Kidney (tissue), 14 donors: Measurements from ENCODE around the gene SMURF1. TPM values are rescaled to one million over a fixed set of nuclear protein-coding genes. Genes with fewer than 3 reads are reported as not detected.
A peak's percentile ranks its signal among the peaks of the same experiment; 100 is the strongest.

Source experiments
- DNase-seq, 5 donors: peaks; one replicate each; pipeline ENCODE4 v3.0.0-alpha.2; 2013 to 2020
- FAIRE-seq: peaks from 2 replicates; lab custom pipeline; 2012; peaks lifted over from hg19 to GRCh38; lab: Jason Lieb, UNC
- H3K27ac ChIP-seq, 2 donors: one replicate each; pipeline ENCODE4 v1.7.0; 2013; ENCODE audit warnings: low read depth in 2 of 2, low read length in 2 of 2, inconsistent platforms in 1 of 2
- H3K27me3 ChIP-seq: one replicate; pipeline ENCODE4 v1.7.1; 2013; ENCODE audit warnings: low read length, inconsistent platforms; ENCODE audit not compliant: control insufficient read depth, insufficient read depth
- H3K36me3 ChIP-seq, 3 donors: one replicate each; pipeline versions ENCODE4 v1.7.0 to v1.7.1; 2013; ENCODE audit warnings: low read length in 3 of 3, control low read depth in 1 of 3, inconsistent platforms in 1 of 3; ENCODE audit not compliant: insufficient read depth in 3 of 3, control insufficient read depth in 2 of 3
- H3K4me1 ChIP-seq, 3 donors: one replicate each; pipeline versions ENCODE4 v1.7.0 to v1.7.1; 2013; ENCODE audit warnings: low read length in 3 of 3, inconsistent platforms in 1 of 3, low read depth in 1 of 3; ENCODE audit not compliant: control insufficient read depth in 2 of 3, insufficient read depth in 2 of 3
- H3K4me3 ChIP-seq, 3 donors: one replicate each; pipeline versions ENCODE4 v1.7.0 to v1.8.1; 2013; ENCODE audit warnings: low read length in 3 of 3, control low read depth in 1 of 3, inconsistent platforms in 1 of 3
- H3K9ac ChIP-seq, 3 donors: one replicate each; pipeline versions ENCODE4 v1.7.0 to v1.7.1; 2013; ENCODE audit warnings: low read length in 3 of 3, control low read depth in 1 of 3, inconsistent platforms in 1 of 3
- H3K9me3 ChIP-seq, 3 donors: one replicate each; pipeline versions ENCODE4 v1.7.0 to v1.7.1; 2013; ENCODE audit warnings: low read length in 3 of 3, control low read depth in 1 of 3, inconsistent platforms in 1 of 3; ENCODE audit not compliant: control insufficient read depth in 2 of 3, insufficient read depth in 1 of 3
- intact Hi-C: fragments of 100-400 bp; cut with DNase I; formaldehyde crosslinking; loops from one replicate; pipeline ENCODE4 v1.11.1; 2022
- polyA plus RNA-seq: library from polyadenylated mRNA; stranded (reverse); fragments of 350-450 nt; fragmentation: Illumina TruSeq; extraction: RNeasy Lipid Tissue Mini Kit (QIAGEN cat#74804); gene quantifications from one replicate; pipeline ENCODE4 v1.2.3, GENCODE V29; 2014; ENCODE audit warnings: low read depth, low replicate concordance; ENCODE audit not compliant: insufficient read depth
- total RNA-seq: library from RNA; stranded (reverse); fragmentation: NEBNext Ultra II Directional; extraction: Animal tissue kit (Norgen Biotek cat#: 25700); gene quantifications from one replicate; pipeline ENCODE4 v1.2.1, GENCODE V29; 2021
- TF ChIP-seq, protein P1 (sequence below): IDR thresholded peaks from 3 replicates; pipeline ENCODE4 v1.5.1; 2012; ENCODE audit warnings: mild to moderate bottlenecking, moderate library complexity, borderline replicate concordance; ENCODE audit not compliant: insufficient read depth; ENCODE audit errors: extremely low read depth
- donor health status: control.
- donor health status: control.
- donor health status: control.
- donor health status: control.
- donor health status: control.
- donor health status: DM: yes; HTN: yes; CAD: no.
- donor health status: Normal renal cell carcinoma (clear cell type).

Gene SMURF1
- total and polyA plus RNA-seq, 2 donors from 2014 or later: 6.3 to 29.8 TPM

DNA sequence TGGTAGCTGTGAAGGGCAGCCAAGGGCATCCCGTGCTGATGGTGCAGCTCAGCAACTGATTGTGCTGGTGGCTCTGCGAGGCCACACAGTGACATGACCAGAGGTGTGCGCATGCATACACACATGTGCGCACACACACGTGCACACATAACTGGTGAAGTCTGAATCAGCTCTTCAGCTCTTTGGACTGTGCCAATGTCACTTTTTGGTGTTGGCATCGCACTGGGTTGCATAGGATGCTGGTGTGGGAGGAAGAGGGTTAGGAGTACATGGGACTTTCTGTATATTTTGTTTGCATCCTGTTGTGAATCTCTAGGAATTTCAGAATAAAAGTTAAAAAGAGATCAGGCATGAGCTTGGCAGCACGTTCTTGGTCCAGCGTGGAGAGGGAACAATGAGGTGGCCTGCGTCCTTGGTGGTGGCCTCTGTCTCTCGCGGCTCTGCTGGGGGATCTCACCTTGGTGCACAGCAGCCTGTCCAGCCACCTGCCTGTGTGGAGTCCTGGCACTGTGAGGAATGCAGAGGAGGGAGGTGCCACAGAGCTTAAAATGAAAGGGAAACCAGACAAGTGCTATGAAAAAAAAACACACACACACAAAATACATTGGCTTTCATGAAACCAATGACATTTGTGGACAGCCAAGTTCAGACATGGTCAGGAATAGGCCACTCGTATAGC, 141.6 kb downstream of the SMURF1 start:
- Histone ChIP-seq H3K9me3 (no peaks in the 10 kb centered on the region), H3K9ac (no peak overlapping the region), H3K27me3 (no peaks in the 10 kb centered on the region), H3K4me3 (no peak overlapping the region), H3K36me3 (peaks cover 8 to 46% (median 31%) of the 10 kb centered on the region in 3 donors), H3K4me1 (peaks cover 0 to 4% (median 2%) of the 10 kb centered on the region in 3 donors), H3K27ac (peak overlapping the region in 1 of 2 donors; percentile 7)
- TF ChIP-seq, protein P1, sequence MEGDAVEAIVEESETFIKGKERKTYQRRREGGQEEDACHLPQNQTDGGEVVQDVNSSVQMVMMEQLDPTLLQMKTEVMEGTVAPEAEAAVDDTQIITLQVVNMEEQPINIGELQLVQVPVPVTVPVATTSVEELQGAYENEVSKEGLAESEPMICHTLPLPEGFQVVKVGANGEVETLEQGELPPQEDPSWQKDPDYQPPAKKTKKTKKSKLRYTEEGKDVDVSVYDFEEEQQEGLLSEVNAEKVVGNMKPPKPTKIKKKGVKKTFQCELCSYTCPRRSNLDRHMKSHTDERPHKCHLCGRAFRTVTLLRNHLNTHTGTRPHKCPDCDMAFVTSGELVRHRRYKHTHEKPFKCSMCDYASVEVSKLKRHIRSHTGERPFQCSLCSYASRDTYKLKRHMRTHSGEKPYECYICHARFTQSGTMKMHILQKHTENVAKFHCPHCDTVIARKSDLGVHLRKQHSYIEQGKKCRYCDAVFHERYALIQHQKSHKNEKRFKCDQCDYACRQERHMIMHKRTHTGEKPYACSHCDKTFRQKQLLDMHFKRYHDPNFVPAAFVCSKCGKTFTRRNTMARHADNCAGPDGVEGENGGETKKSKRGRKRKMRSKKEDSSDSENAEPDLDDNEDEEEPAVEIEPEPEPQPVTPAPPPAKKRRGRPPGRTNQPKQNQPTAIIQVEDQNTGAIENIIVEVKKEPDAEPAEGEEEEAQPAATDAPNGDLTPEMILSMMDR: no peak
- DNase-seq (peak in 1 of 5 donors; percentile 14), FAIRE-seq (no peak)
- intact Hi-C loops: no loop called here

GRCh38 chr7:99001482-99002147, 142.3 kb downstream of the SMURF1 start:
- no peaks in the 10 kb centered on the region for H3K9me3 ChIP-seq
- TF ChIP-seq, protein P1: no peak
- no peaks in the 10 kb centered on the region for H3K27me3 ChIP-seq
- H3K36me3 ChIP-seq: peaks cover 5 to 42% (median 26%) of the 10 kb centered on the region in 3 donors
- no peak overlapping the region for H3K27ac ChIP-seq
- H3K4me1 ChIP-seq: peaks cover 0 to 4% (median 2%) of the 10 kb centered on the region in 3 donors
- H3K4me3 ChIP-seq: no peak overlapping the region
- FAIRE-seq (no peak), DNase-seq (peak in 3 of 5 donors; percentile 17 to 38 (median 32))
- no peak overlapping the region for H3K9ac ChIP-seq
- intact Hi-C loops: no loop called here

- FAIRE-seq (no peak), DNase-seq (no peak)
- Histone ChIP-seq H3K27ac (no peak overlapping the region), H3K9ac (no peak overlapping the region), H3K4me1 (peaks cover 0 to 4% (median 2%) of the 10 kb centered on the region in 3 donors), H3K36me3 (peaks cover 5 to 39% (median 24%) of the 10 kb centered on the region in 3 donors), H3K9me3 (no peaks in the 10 kb centered on the region), H3K27me3 (no peaks in the 10 kb centered on the region), H3K4me3 (no peak overlapping the region)
- TF ChIP-seq, protein P1: no peak
- intact Hi-C loops: no loop called here
Observed at GRCh38 chr7:99000904-99001465, 142.9 kb downstream of the SMURF1 start.
